Esophagus squamous epithelium (tissue), 5 donors: ENCODE data around the gene PIP5K1B. TPM values are rescaled to one million over a fixed set of nuclear protein-coding genes. Genes with fewer than 3 reads are reported as not detected.

Source experiments
- DNase-seq: peaks from one replicate; lab custom pipeline; 2025; lab: John Stamatoyannopoulos, UW
- H3K27ac ChIP-seq, 4 donors: fragments of 200-600 bp; sonication (generic); one replicate each; pipeline ENCODE4 v1.5.1; 2016 to 2019; ENCODE audit warnings: mild to moderate bottlenecking in 1 of 4
- H3K27me3 ChIP-seq, 4 donors: fragments of 200-600 bp; sonication (generic); 1 replicate in 3 of 4; 2 replicates in 1 of 4; pipeline versions ENCODE4 v1.5.1 to v1.6.0; 2017 to 2021; ENCODE audit warnings: antibody characterized with exemption in 1 of 4
- H3K36me3 ChIP-seq, 3 donors: fragments of 200-600 bp; sonication (generic); one replicate each; pipeline ENCODE4 v1.5.1; 2016 to 2019
- H3K4me1 ChIP-seq, 3 donors: fragments of 200-600 bp; sonication (generic); one replicate each; pipeline ENCODE4 v1.5.1; 2017 to 2019
- H3K4me3 ChIP-seq, 4 donors: fragments of 200-600 bp; sonication (generic); 1 replicate in 3 of 4; 2 replicates in 1 of 4; pipeline ENCODE4 v1.5.1; 2016 to 2019; ENCODE audit warnings: mild to moderate bottlenecking in 2 of 4, moderate library complexity in 1 of 4
- H3K9me3 ChIP-seq, 3 donors: fragments of 200-600 bp; sonication (generic); one replicate each; pipeline ENCODE4 v1.5.1; 2016 to 2019
- POLR2A ChIP-seq, 4 donors: fragments of 450-650 bp; IDR thresholded peaks; one replicate each; pipeline ENCODE4 v1.6.1; 2017; ENCODE audit warnings: antibody characterized with exemption in 4 of 4, mild to moderate bottlenecking in 4 of 4, moderate library complexity in 3 of 4
- WGBS, 2 donors: methylation state at CpG; one replicate each; pipeline ENCODE4 v1.1.5; 2018; 5-methylcytosine and 5-hydroxymethylcytosine counted together
- intact Hi-C: fragments of 100-400 bp; cut with DNase I; formaldehyde crosslinking; loops from one replicate; pipeline ENCODE4 v1.15.0; 2022
- total RNA-seq, 4 donors: library from RNA; depleted of rRNA; stranded (reverse); fragments of >200 nt; gene quantifications; one replicate each; pipeline ENCODE4 v1.1.0, GENCODE V29; 2016
- TF ChIP-seq, protein P1 (sequence below), 6 experiments: fragments of 450-650 bp in 4 of 6; fragments of 200-600 bp in 2 of 6; sonication (generic) in 2 of 6; IDR thresholded peaks; one replicate each; pipeline ENCODE4 v1.5.1; 2016 to 2019; ENCODE audit warnings: antibody characterized with exemption in 6 of 6, mild to moderate bottlenecking in 4 of 6, moderate library complexity in 4 of 6
- donor health status: DM: yes; HTN: yes; CAD: no.

PIP5K1B gene
- total RNA-seq, 4 donors from 2014 or later, result 0.38 to 0.97 (median 0.56) TPM; not detected in 1

DNA sequence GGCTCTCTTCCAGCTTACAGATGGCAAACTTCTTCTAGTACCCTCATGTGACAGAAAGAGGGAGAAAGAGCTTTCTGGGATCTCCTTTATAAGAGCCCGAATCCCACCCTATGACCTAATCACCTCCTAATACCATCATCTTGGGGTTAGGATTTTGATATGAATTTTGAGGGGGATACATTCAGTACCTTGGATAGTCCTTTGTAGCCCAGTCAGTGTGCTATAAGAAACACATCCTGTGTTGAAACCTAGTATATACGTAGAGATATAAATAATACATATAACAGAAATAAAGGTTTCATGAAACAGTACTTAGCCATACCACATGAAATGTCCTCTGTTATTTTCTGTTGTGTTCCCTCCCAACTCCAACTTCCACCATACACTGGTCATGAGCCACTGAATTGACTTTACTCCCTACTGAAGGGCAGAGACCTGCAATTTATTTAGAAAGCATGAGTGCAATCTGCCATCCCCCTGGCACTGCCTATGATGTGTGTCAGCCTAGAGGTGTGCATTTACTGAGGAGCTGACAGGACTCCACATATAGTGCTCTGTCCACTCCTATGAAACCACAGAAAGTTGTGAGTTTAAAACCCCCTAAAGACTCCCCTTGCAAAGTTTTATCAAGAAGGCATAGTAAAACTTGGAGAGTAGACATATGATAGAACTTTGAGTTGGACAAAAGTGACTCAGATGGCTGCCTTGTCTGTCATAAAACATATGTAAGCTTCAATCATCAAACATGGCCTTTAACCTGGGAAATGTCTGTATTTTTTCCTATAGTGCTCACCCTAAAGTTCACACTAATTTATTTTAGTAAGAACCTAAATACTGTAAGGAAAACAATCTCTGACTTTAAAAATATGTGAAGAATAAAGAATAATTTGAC, 12.8 kb downstream of the PIP5K1B start:
- intact Hi-C loops, result no loop called here

DNA sequence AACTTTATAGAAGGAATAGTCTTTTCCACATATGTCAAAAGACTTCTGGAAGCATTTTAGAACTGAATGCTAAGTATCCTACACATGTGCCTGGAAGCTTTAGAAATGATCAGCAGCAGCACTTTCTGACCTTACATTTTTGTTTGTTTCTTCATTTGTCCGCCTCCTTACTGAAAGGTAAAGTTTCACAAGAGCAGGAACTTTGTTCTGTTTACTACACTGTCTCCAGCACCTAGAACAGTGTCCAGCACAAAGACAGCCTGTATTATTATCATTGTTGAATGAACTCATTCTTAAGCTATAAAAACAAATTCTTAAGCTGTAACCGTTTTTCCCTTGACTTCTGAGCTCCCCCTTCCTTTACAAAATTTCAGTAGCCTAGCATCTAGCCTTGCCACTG, 14.8 kb downstream of the PIP5K1B start:
- intact Hi-C loops, result no loop called here
- 15 to 28% methylated on average over 2 of the region's 2 CpGs for WGBS, 2 donors
- no peak overlapping the region for H3K27ac ChIP-seq

More for the DNA sequence above, 12.8 kb downstream of the PIP5K1B start:
- TF ChIP-seq, protein P1, sequence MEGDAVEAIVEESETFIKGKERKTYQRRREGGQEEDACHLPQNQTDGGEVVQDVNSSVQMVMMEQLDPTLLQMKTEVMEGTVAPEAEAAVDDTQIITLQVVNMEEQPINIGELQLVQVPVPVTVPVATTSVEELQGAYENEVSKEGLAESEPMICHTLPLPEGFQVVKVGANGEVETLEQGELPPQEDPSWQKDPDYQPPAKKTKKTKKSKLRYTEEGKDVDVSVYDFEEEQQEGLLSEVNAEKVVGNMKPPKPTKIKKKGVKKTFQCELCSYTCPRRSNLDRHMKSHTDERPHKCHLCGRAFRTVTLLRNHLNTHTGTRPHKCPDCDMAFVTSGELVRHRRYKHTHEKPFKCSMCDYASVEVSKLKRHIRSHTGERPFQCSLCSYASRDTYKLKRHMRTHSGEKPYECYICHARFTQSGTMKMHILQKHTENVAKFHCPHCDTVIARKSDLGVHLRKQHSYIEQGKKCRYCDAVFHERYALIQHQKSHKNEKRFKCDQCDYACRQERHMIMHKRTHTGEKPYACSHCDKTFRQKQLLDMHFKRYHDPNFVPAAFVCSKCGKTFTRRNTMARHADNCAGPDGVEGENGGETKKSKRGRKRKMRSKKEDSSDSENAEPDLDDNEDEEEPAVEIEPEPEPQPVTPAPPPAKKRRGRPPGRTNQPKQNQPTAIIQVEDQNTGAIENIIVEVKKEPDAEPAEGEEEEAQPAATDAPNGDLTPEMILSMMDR (IDR thresholded peaks at IDR 0.05), result no peak
- TF ChIP-seq POLR2A (IDR thresholded peaks at IDR 0.05), result no peak
- Histone ChIP-seq H3K27me3 (peaks cover 0 to 40% (median 0%) of the 10 kb centered on the region in 4 donors), H3K4me3 (no peak overlapping the region), H3K27ac (no peak overlapping the region), H3K9me3 (no peaks in the 10 kb centered on the region), H3K36me3 (no peaks in the 10 kb centered on the region), H3K4me1 (no peaks in the 10 kb centered on the region)
- 81 to 83% methylated on average over 2 of the region's 2 CpGs for WGBS, 2 donors
- no peak for DNase-seq

DNA sequence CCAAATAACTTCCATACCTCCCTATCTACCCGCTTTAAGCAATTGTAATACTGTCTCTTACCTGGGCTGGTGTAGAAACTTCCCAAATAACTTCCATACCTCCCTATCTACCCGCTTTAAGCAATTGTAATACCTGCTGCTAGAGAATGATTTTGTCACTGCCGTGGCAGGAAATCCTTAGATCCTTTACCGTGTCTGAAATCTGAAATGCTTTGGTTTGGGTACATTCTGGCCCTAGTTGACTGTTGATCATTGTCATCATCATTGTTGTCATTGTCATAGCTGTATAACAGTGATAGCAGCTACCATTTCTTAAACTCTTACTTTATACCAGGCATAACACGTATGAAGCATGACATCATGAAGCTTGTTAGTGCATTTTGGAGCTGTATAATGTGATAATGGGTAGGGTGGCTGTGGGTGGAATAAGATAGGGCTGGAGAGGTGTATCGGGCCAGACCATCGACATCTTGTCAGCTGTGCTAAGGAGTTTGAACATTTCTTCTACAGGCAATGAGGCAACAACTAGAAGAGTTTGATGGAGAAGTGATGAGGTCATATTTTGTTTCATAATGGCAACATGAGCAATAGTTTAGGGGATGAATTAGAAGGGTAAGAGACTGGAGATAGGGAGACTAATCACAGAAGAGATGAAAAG, 15.7 kb downstream of the PIP5K1B start:
- H3K4me1 ChIP-seq, result no peaks in the 10 kb centered on the region
- no peak overlapping the region for H3K4me3 ChIP-seq
- TF ChIP-seq, protein P1 (IDR thresholded peaks at IDR 0.05), result no peak
- no peak for TF ChIP-seq POLR2A (IDR thresholded peaks at IDR 0.05)
- H3K27ac ChIP-seq, result no peak overlapping the region
- intact Hi-C loops, result no loop called here
- H3K27me3 ChIP-seq, result peaks cover 0 to 11% (median 0%) of the 10 kb centered on the region in 4 donors
- DNase-seq, result no peak
- no peaks in the 10 kb centered on the region for H3K36me3 ChIP-seq
- 79 to 81% methylated on average over 7 of the region's 7 CpGs for WGBS, 2 donors
- no peaks in the 10 kb centered on the region for H3K9me3 ChIP-seq

More for the DNA sequence above, 14.8 kb downstream of the PIP5K1B start:
- TF ChIP-seq, protein P1 (IDR thresholded peaks at IDR 0.05), result no peak
- TF ChIP-seq POLR2A (IDR thresholded peaks at IDR 0.05), result no peak
- Histone ChIP-seq H3K4me1 (no peaks in the 10 kb centered on the region), H3K9me3 (no peaks in the 10 kb centered on the region), H3K36me3 (no peaks in the 10 kb centered on the region), H3K4me3 (no peak overlapping the region), H3K27me3 (peaks cover 0 to 19% (median 0%) of the 10 kb centered on the region in 4 donors)
- no peak for DNase-seq

DNA sequence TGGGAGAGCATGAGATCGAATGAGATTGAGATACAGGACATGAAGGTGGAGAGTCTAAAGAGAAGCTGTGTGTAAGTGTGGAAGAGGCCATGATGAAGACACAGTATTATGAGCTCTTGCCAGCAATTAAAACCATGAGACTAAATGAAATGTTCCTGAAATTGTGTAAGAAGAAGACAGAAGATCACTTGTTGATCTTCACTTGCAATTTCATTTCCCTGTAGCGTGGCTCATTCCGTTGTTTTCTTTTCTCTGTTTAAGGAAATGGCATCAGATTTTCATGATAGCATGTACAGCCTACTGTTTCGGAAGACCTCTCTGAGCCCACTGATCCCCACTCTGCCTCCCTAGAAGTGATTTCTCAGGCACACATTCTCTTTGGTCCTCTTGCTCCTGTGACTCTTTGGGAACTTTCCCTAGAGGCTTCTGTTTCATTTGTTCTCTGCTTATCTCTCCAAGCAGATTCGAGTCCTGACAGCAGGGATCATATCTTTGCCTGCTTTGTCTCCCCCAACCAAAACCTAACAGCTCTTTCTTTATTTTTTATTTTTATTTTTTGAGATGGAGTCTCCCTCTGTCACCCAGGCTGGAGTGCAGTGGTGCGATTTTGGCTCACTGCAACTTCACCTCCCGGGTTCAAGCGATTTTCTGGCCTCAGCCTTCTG, 16.8 kb downstream of the PIP5K1B start:
- DNase-seq, result no peak
- no peak for TF ChIP-seq POLR2A (IDR thresholded peaks at IDR 0.05)
- TF ChIP-seq, protein P1 (IDR thresholded peaks at IDR 0.05), result no peak
- no peaks in the 10 kb centered on the region for H3K36me3 ChIP-seq
- 81 to 85% methylated on average over 8 of the region's 8 CpGs for WGBS, 2 donors
- no peak overlapping the region for H3K4me3 ChIP-seq
- intact Hi-C loops, result no loop called here
- H3K9me3 ChIP-seq, result no peaks in the 10 kb centered on the region
- no peaks in the 10 kb centered on the region for H3K4me1 ChIP-seq
- H3K27ac ChIP-seq, result no peak overlapping the region
- peaks cover 0 to 6% (median 0%) of the 10 kb centered on the region in 4 donors for H3K27me3 ChIP-seq
